MG63 (cell line): Measurements from ENCODE around the gene SCFD2. TPM values are rescaled to one million over a fixed set of nuclear protein-coding genes. Genes with fewer than 3 reads are reported as not detected.
"Not testable (repeated sequence)": the region's sequence is repeated elsewhere in the genome, so short reads cannot be mapped to it uniquely, and the experiment has no call there.

Experiments used
- DNase-seq: peaks from one replicate; pipeline ENCODE4 v3.0.0-alpha.2; 2020
- H3K27me3 ChIP-seq: fragments of 250-450 bp; sonication (Bioruptor Pico); 2 replicates; pipeline ENCODE4 v1.5.1; 2020; ENCODE audit warnings: mild to moderate bottlenecking, moderate library complexity
- H3K36me3 ChIP-seq: fragments of 250-450 bp; sonication (Bioruptor Pico); 2 replicates; pipeline ENCODE4 v1.5.1; 2020; ENCODE audit warnings: mild to moderate bottlenecking, moderate library complexity
- H3K4me3 ChIP-seq: fragments of 250-450 bp; sonication (Bioruptor Pico); 2 replicates; pipeline ENCODE4 v1.5.1; 2020; ENCODE audit warnings: mild to moderate bottlenecking, moderate library complexity
- H3K9me3 ChIP-seq: fragments of 250-450 bp; sonication (Bioruptor Pico); 2 replicates; pipeline ENCODE4 v1.5.1; 2020; ENCODE audit warnings: mild to moderate bottlenecking, moderate library complexity
- total RNA-seq: library from RNA; depleted of rRNA; stranded (reverse); fragments of >200 nt; shearing (Covaris generic); gene quantifications from 2 replicates; pipeline ENCODE4 v1.2.3, GENCODE V29; 2014; ENCODE audit warnings: low replicate concordance

Gene SCFD2
- total RNA-seq, 1 experiment from 2014 or later = 119 TPM

DNA sequence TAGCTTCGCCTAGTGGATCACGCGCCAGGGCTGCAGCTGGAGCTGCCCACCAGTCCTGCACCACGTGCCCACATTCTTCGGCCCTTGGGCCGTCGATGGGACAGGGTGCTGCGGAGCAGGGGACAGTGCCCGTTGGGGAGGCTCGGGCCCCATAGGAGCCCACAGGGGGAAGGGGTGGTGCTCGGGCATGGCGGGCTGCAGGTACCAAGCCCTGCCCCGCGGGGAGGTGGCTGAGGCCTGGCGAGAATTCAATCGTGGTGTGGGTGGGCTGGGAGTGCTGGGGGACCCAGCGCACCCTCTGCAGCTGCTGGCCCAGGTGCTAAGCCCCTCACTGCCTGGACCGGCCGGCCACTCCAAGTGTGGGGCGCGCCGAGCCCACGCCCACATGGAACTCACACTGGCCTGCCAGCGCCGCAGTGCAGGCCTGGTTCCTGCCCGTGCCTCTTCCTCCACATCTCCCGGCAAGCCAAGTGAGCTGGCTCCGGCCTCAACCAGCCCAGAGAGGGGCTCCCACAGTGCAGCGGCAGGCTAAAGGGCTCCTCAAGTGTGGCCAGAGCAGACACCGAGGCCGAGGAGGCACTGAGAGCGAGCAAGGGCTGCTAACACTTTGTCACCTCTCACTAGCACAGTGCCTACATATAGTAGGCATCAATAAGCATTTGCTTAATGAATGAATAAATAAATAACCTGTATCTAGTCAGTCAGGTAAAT, 11.7 kb downstream of the SCFD2 start:
- Histone ChIP-seq H3K27me3 (no peaks in the 10 kb centered on the region), H3K9me3 (peaks cover 9% of the 10 kb centered on the region), H3K4me3 (no peak overlapping the region), H3K36me3 (peaks cover 95% of the 10 kb centered on the region)
- DNase-seq = no peak

DNA sequence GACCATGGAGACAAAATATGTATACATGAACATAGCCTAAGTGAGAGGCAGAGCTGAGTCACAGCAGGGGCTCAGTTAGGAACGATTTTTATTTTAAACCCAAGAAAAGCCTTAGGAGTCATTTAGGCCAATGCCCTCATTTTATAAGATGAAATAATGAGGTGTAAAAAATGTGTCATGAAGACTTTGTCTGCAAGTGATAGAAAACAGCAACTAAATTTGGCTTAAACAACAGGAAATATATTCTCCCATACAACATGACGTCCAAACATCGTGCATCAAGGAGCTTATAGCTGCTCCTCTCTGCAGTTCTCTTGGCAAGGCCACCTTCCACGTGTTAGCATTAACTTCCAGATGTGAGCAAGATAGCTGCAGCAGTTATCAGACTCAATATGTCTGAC, 16.8 kb downstream of the SCFD2 start:
- no peak for DNase-seq
- H3K27me3 ChIP-seq = no peaks in the 10 kb centered on the region

DNA sequence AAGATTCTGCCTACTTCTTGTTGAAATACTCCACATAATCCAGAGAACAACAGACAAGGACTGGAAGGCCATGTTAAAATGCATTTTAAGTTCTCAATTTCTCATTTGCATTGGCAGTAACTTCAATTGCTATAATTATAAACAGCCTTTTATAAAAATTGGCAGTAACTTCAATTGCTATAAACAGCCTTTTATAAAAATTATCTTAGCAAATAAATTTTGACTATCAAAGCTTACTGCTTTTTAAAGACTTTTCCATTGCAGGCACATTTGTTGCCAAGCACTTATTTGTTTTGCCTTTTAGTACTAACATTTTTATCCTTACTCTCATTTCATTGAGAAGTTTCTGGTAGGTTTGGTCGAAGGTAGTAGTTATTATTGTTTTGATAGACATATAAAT, 17.8 kb downstream of the SCFD2 start:
- H3K27me3 ChIP-seq = no peaks in the 10 kb centered on the region
- no peak for DNase-seq
- H3K4me3 ChIP-seq = no peak overlapping the region
- peaks cover 16% of the 10 kb centered on the region for H3K9me3 ChIP-seq
- peaks cover 72% of the 10 kb centered on the region for H3K36me3 ChIP-seq

More for the DNA sequence above, 16.8 kb downstream of the SCFD2 start:
- Histone ChIP-seq H3K4me3 (no peak overlapping the region), H3K36me3 (peaks cover 82% of the 10 kb centered on the region), H3K9me3 (peaks cover 11% of the 10 kb centered on the region)

DNA sequence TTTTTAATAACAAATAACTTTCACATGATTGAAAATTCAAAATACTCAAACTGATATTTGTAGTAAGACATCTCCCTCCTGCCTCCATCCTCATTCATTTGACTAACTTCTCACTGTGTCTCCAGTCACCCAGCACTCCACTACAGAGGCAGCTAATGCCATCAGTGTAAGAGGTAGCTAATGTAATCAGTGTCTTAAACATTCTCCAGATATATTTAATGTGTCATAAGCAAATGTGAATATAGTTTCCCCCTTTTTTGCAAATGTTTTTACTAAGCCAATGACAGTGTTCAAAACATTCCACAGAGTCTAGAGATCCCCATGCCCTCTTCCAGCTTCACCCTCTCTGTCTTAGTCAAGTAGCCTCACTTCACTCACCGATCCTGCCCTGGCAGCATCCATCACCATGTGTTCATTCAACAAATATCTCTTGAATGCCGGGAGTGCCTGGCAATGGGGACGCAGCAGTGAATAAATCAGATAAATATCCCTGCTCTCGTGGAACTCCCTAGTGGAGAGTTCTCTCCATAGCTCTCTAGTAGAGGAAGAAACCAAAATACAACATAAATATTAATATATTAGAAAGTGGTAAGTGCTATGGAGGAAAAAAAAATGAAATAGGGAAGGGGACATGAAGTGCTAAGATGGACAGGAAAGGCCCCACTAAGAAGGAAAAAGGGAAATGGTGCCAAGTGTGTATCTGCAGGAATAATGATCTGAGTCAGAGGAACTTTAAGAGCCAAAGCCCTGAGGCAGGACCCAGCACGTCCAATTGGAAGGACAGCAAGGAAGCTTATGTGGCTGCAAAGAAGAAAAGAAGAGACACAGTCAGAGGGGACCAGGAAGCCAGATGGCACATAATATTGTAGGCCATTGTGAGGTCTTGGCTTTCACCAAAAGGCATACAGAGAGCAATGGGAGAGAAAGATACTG, 18.7 kb downstream of the SCFD2 start:
- Histone ChIP-seq H3K4me3 (0 out of 2 replicates have a peak overlapping the region, but pooled peaks have one; percentile 1), H3K27me3 (no peaks in the 10 kb centered on the region), H3K36me3 (peaks cover 68% of the 10 kb centered on the region), H3K9me3 (peaks cover 21% of the 10 kb centered on the region)
- DNase-seq = peak; percentile 100

DNA sequence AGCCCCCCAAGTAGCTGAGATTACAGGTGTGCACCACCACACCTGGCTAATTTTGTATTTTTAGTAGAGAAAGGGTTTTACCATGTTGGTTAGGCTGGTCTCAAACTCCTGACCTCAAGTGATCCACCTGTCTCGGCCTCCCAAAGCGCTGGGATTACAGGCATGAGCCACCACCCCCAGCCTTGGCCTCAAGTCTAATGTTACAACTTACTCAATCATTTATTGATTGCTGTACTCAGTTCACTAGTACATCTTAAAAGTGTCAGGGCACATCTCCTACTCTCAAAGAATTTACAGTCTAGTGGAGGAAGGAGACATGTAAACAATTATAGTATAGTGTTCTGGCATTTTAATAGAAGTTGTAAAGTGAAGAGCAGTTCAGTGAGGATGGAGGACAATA, 19.5 kb downstream of the SCFD2 start:
- Histone ChIP-seq H3K36me3 (peaks cover 62% of the 10 kb centered on the region), H3K9me3 (peaks cover 24% of the 10 kb centered on the region)
- DNase-seq, H3K27me3 ChIP-seq, H3K4me3 ChIP-seq: not testable (repeated sequence)

DNA sequence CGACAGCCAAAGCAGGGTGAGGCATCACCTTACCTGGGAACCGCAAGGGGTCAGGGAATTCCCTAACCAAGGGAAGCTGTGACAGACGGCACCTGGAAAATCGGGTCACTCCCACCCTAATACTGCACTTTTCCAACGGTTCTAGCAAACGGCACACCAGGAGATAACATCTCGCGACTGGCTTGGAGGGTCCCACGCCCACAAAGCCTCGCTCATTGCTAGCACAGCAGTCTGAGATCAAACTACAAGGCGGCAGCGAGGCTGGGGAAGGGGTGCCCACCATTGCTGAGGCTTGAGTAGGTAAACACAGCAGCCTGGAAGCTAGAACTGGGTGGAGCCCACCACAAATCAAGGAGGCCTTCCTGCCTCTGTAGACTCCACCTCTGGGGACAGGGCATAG, 25.7 kb downstream of the SCFD2 start:
- H3K27me3 ChIP-seq, H3K4me3 ChIP-seq, DNase-seq: not testable (repeated sequence)
- peaks cover 30% of the 10 kb centered on the region for H3K9me3 ChIP-seq
- peaks cover 57% of the 10 kb centered on the region for H3K36me3 ChIP-seq

DNA sequence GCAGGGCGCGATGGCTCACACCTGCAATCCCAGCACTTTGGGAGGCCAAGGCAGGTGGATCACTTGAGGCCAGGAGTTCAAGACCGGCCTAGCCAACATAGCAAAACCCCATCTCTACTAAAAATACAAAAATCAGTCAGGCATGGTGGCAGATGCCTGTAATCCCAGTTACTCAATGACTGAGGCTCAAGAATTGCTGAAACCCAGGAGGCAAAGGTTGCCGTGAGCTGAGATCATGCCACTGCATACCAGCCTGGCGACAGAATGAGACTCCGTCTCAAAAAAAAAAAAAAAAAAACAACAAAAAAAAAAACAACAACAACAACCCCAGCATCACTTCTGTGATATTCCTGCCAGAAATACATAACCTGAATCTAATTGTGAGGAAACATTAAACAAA, 30.9 kb downstream of the SCFD2 start:
- not testable (repeated sequence) for H3K4me3 ChIP-seq, DNase-seq, H3K27me3 ChIP-seq
- peaks cover 11% of the 10 kb centered on the region for H3K9me3 ChIP-seq
- H3K36me3 ChIP-seq = peaks cover 45% of the 10 kb centered on the region

DNA sequence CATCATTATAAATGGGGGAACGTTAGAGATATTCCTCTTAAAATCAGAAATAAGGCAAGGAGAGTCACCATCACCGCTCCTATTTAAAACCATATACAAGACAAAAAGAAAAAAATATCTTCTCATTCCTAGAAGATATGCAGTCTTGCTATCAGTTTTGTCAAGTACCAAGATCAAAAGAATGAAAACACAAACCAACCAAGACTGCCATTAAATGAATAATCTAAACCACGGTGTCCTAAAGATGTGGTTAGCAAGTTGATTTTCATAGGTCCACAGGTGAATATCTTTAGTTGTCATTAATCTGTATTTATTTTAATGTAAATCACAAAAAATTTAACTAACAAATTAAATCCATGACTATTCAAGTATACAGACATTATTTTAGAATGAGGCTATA, 39.3 kb downstream of the SCFD2 start:
- Histone ChIP-seq H3K9me3 (peaks cover 9% of the 10 kb centered on the region), H3K36me3 (peaks cover 45% of the 10 kb centered on the region), H3K27me3 (no peaks in the 10 kb centered on the region), H3K4me3 (no peak overlapping the region)
- no peak for DNase-seq

DNA sequence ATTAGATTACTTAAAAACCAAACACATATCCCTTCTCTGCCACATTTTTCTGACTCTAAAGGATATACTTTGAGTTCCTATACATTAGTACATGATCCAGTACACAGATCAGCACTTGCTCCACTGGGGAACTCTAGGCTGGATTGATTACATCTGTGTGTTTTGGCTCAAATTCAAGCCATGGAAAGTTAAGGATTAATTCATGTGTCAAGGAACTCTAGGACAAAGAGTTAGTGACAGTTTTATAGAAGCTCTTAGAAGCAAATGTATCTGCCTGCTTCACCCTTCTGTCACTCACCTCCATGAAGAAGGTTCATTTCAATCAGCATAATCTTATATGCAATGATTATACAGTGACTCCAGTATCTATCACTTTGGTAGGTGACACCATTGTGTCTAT, 43.2 kb downstream of the SCFD2 start:
- peaks cover 1% of the 10 kb centered on the region; the same call in 1 of the 2 replicates for H3K9me3 ChIP-seq
- H3K36me3 ChIP-seq = peaks cover 39% of the 10 kb centered on the region
- H3K27me3 ChIP-seq = no peaks in the 10 kb centered on the region
- no peak for DNase-seq
- no peak overlapping the region for H3K4me3 ChIP-seq

DNA sequence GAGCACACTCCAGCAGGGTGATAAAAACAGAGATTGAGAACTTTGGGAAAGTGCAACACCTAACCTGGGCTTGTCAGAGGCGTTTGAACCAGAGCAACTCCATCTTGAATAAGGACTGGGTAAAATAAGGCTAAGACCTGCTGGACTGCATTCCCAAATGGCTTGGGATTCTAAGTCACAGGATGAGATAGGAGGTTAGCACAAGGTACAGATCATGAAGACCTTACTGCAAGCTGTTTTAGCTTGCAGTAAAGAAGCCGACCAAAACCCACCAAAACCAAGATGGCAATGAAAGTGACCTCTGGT, 43.9 kb downstream of the SCFD2 start:
- no peaks in the 10 kb centered on the region for H3K27me3 ChIP-seq
- no peak overlapping the region for H3K4me3 ChIP-seq
- DNase-seq = no peak
- H3K9me3 ChIP-seq = no peaks in the 10 kb centered on the region
- peaks cover 36% of the 10 kb centered on the region for H3K36me3 ChIP-seq

DNA sequence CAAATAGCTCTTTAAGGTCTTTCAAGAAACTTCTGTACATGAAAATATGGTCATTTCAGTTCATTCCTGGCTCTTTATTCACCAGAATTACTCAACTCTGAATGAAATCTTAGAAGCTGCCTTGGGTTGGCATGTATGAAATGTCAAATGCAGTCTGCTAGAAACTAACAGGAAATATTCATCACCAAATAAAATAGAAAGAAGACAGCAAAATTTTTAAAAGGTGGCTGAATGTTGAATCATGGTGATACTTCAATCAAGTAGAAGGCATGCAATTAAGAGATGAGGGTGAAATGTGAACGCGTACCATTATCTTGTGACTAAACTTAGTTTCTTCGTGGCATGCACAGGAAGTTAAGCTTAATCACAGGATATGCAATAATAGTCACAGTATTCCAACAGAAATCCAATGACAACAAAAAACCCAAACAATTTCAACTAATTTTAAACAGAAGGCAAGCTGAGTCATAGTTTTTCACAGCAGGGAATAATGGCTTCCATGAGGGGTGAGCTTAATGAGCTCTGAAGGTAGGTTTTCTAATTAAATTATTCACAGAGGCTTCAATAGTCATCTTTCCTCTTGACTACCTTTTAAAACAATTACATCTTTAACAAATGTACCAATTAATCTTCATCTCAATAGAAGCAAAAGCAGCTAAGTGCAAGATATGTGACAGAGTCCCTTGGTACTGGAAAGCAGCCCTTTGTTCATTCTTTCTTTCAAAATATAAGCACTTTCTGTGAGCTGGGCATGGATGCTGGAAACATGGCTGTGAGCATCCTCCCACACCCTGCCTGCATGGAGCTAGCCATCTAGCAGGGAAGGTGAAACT, 44.5 kb downstream of the SCFD2 start:
- peak overlapping the region; percentile 0; the same call in 1 of the 2 replicates for H3K4me3 ChIP-seq
- peaks cover 33% of the 10 kb centered on the region for H3K36me3 ChIP-seq
- DNase-seq = peak; percentile 79
- no peaks in the 10 kb centered on the region for H3K27me3 ChIP-seq
- H3K9me3 ChIP-seq = no peaks in the 10 kb centered on the region

DNA sequence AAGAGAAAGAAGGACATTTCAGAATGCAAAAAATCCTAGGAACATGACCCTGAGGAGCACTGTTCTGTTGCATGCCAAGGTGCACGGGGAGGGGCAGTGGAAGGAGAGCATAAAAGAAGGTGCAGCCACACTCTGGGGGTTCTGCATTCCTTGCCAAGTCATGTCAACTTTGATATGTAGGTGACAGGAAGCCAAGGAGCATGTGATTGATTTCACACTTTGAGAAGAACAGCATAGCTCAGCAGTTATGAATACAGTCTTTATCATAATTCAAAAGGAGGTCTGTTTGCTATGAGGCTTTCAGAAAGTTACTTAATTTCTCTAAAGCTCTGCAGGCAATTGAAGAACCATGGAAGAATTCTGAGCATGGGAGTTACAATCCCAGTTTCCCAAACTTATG, 50.6 kb downstream of the SCFD2 start:
- no peaks in the 10 kb centered on the region for H3K9me3 ChIP-seq
- H3K27me3 ChIP-seq = no peaks in the 10 kb centered on the region
- H3K36me3 ChIP-seq = peaks cover 34% of the 10 kb centered on the region
- no peak overlapping the region for H3K4me3 ChIP-seq
- no peak for DNase-seq

DNA sequence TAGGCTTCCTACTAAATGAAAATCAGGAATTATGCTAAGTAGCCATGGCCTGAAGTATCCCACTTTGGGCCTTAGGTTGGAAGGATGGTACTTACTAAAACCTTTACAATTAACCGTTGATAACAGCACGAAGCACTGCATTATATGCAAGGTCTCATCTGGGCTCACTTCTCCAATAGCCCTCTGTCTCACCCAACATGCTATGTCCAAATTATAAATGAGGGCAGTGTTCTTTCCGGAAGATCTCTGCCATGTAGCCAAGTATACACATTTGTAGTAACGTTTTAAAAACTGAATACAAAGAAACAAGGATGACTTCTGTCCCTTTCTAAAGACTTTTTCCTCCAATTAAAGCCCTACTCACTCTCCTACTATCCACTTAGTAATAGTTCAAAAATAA, 51.6 kb downstream of the SCFD2 start:
- no peak for DNase-seq
- H3K9me3 ChIP-seq = no peaks in the 10 kb centered on the region
- peaks cover 35% of the 10 kb centered on the region for H3K36me3 ChIP-seq
- H3K27me3 ChIP-seq = no peaks in the 10 kb centered on the region
- H3K4me3 ChIP-seq = no peak overlapping the region

DNA sequence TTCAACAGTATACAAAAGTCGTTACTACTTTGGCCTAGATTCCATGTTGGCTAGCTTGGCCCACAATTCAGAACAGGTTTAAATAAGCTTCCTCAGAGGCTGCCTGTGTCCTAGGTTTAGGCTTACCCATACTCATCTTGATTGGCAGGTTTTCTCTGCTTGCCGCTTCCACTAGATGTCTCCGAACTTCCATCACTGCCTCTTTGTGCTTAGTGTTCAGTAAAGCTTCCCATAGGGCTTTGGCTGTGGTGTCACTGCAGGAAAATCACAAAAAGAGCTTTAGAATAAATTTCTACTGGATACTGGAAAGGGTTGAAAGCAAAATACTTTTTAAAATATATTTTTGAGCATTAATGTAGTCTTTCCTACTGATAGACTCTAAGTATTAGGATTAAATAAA, 52.4 kb downstream of the SCFD2 start:
- Histone ChIP-seq H3K36me3 (peaks cover 41% of the 10 kb centered on the region), H3K4me3 (no peak overlapping the region), H3K9me3 (no peaks in the 10 kb centered on the region), H3K27me3 (no peaks in the 10 kb centered on the region)
- DNase-seq = peak; percentile 45

DNA sequence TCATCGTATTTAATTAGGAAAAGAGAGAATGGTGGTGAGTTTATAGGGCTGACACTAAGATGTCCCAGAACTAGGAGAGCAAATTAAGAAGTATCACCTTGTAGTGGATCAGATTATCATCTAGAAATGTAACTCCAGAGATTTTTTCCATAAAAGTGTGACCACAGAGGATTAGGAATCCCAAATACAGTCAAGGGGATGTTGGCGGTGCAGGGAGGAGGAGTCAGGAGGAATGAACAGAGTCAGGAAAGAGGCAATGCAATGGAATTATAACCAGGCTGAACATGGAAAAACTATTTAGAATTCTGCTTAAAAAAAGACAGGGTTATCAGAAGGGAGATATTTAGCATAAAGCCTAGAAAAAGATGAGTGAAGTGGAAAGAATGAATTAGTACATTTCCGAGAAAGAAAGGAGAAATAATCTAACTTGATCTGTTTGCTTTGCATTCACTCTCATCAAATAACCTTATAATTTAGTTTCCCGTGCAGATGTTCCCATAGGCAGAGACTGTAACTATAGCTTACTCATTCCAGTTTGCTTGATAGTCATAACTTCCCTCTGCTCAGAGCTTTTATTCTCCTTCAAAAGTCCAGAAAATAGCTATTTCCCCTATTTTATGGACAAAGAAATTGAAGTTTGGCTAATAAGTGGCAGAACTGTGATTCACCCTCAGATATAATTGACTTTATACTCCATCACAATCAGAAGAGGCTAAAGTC, 56.4 kb downstream of the SCFD2 start:
- peak; percentile 58 for DNase-seq
- Histone ChIP-seq H3K27me3 (no peaks in the 10 kb centered on the region), H3K4me3 (no peak overlapping the region)

More for the DNA sequence above, 56.4 kb downstream of the SCFD2 start:
- peaks cover 64% of the 10 kb centered on the region for H3K36me3 ChIP-seq
- peaks cover 9% of the 10 kb centered on the region for H3K9me3 ChIP-seq
